ENCODE measurements around the gene NELL2. TPM values are rescaled to one million over a fixed set of nuclear protein-coding genes. Genes with fewer than 3 reads are reported as not detected.
"Not testable (repeated sequence)": the region's sequence is repeated elsewhere in the genome, so short reads cannot be mapped to it uniquely, and the experiment has no call there.

The NELL2 gene
- total RNA-seq, 2 donors from 2014 or later = 0.82 to 1.7 TPM

- no peak for DNase-seq
- intact Hi-C loops (cut with DNase I) = no loop called here
- no peak for ATAC-seq
Measured at GRCh38 chr12:44716711-44717110, 159.4 kb downstream of the NELL2 start.

GRCh38 chr12:44711736-44712135 lies 164.4 kb downstream of the NELL2 start:
- intact Hi-C loops (cut with DNase I) = no loop called here
- DNase-seq = no peak
- no peak for ATAC-seq

GRCh38 chr12:44709166-44709565 lies 166.9 kb downstream of the NELL2 start:
- intact Hi-C loops (cut with DNase I) = no loop called here
- ATAC-seq (no peak), DNase-seq (no peak)

- no peak for ATAC-seq
- intact Hi-C loops (cut with DNase I) = no loop called here
Measured at GRCh38 chr12:44708218-44708617, 167.9 kb downstream of the NELL2 start.

GRCh38 chr12:44703182-44703910 lies 172.8 kb downstream of the NELL2 start:
- DNase-seq (no peak), ATAC-seq (no peak)
- intact Hi-C loops (cut with DNase I) = no loop called here

More at GRCh38 chr12:44708218-44708617, 167.9 kb downstream of the NELL2 start:
- no peak for DNase-seq

- ATAC-seq (no peak), DNase-seq (no peak)
- intact Hi-C loops (cut with DNase I) = no loop called here
Measured at GRCh38 chr12:44697511-44697910, 178.6 kb downstream of the NELL2 start.

GRCh38 chr12:44696542-44696941 lies 179.6 kb downstream of the NELL2 start:
- no peak for ATAC-seq
- no peak for DNase-seq

GRCh38 chr12:44694017-44694416 lies 182.1 kb downstream of the NELL2 start:
- DNase-seq = no peak
- intact Hi-C loops (cut with DNase I) = no loop called here
- no peak for ATAC-seq

More at GRCh38 chr12:44696542-44696941, 179.6 kb downstream of the NELL2 start:
- intact Hi-C loops (cut with DNase I) = no loop called here

- intact Hi-C loops (cut with DNase I) = no loop called here
- ATAC-seq = no peak
- DNase-seq = no peak
Measured at GRCh38 chr12:44689587-44689986, 186.5 kb downstream of the NELL2 start.

GRCh38 chr12:44686821-44687432 lies 189.2 kb downstream of the NELL2 start:
- ATAC-seq; DNase-seq; intact Hi-C loops (cut with DNase I): not testable (repeated sequence)

GRCh38 chr12:44677724-44678123 lies 198.4 kb downstream of the NELL2 start:
- DNase-seq (no peak), ATAC-seq (no peak)
- intact Hi-C loops (cut with DNase I) = no loop called here

- intact Hi-C loops (cut with DNase I) = no loop called here
- no peak for DNase-seq
- ATAC-seq = no peak
Measured at GRCh38 chr12:44674875-44675274, 201.2 kb downstream of the NELL2 start.

GRCh38 chr12:44673811-44674210 lies 202.3 kb downstream of the NELL2 start:
- DNase-seq = no peak
- no peak for ATAC-seq
- intact Hi-C loops (cut with DNase I) = no loop called here

- ATAC-seq = no peak
- intact Hi-C loops (cut with DNase I) = no loop called here
- DNase-seq = no peak
Measured at GRCh38 chr12:44672042-44672441, 204.1 kb downstream of the NELL2 start.

GRCh38 chr12:44668443-44668842 lies 207.7 kb downstream of the NELL2 start:
- no peak for DNase-seq
- intact Hi-C loops (cut with DNase I) = no loop called here
- ATAC-seq = no peak

- intact Hi-C loops (cut with DNase I) = no loop called here
- DNase-seq = no peak
- ATAC-seq = no peak
Measured at GRCh38 chr12:44667461-44667860, 208.7 kb downstream of the NELL2 start.

GRCh38 chr12:44663291-44663690 lies 212.8 kb downstream of the NELL2 start:
- intact Hi-C loops (cut with DNase I) = no loop called here
- ATAC-seq (no peak), DNase-seq (no peak)

GRCh38 chr12:44655846-44656245 lies 220.3 kb downstream of the NELL2 start:
- ATAC-seq = no peak
- intact Hi-C loops (cut with DNase I) = no loop called here
- DNase-seq = no peak

- ATAC-seq = no peak
- DNase-seq = no peak
- intact Hi-C loops (cut with DNase I) = no loop called here
Measured at GRCh38 chr12:44654646-44655639, 221.2 kb downstream of the NELL2 start.
